Measurements from ENCODE around the gene KIF3B. TPM values are rescaled to one million over a fixed set of nuclear protein-coding genes. Genes with fewer than 3 reads are reported as not detected.

Gene KIF3B
- total RNA-seq, 1 experiment from 2014 or later = 24.3 TPM

DNA sequence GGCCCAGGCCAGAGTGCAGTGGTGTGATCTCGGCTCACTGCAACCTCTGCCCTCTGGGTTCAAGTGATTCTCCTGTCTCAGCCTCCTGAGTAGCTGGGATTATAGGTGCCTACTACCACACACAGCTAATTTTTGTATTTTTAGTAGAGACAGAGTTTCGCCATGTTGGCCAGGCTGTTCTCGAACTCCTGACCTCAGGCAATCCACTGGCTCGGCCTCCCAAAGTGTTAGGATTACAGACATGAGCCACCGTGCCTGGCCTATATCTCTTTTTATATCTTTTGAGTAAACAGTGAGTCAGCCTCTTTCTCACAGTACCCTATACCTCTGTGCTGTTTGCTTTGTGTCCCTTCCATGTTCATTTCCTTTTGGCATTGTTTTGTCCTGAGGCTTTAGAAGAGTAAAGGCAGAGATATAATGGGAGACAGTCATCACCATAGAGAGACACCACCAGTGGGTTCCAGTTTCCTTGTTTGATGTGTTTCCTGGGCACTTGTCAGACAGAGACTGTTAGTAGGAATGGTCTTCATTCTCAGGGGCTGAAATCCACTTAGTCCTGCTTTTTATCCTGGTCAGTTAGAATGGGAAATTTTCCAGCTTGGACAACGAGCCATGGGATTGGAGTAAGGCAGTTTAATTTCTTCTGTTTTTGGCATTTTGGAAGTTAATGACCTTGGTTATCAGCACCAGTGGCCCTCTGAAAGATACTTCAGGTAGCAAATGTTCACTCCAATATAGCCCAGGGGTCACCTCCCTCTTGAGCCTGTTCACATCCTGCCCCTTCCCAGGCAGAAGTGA, 48.5 kb downstream of the KIF3B start:
- ChIA-PET POLR2A (ENCODE audit: low non-redundant PET) (no interaction called here), CTCF (no interaction called here)
- Histone ChIP-seq H3K4me3 (ENCODE audit: low read depth, low read length, poor library complexity, severe bottlenecking) (no peak overlapping the region), H3K27ac (ENCODE audit: low read depth, low read length, poor library complexity, severe bottlenecking) (no peak overlapping the region), H3K4me1 (ENCODE audit: insufficient read depth, low read length, poor library complexity, severe bottlenecking) (no peaks in the 10 kb centered on the region), H3K9me3 (ENCODE audit: low read depth, low read length, poor library complexity, severe bottlenecking) (no peaks in the 10 kb centered on the region), H3K27me3 (replicated peaks; ENCODE audit: insufficient read depth, low read depth, low read length, poor library complexity) (no peaks in the 10 kb centered on the region), H3K36me3 (ENCODE audit: insufficient read depth, low read length, poor library complexity, severe bottlenecking) (peaks cover 4% of the 10 kb centered on the region)
- no peak for DNase-seq (ENCODE audit: low spot score)
- TF ChIP-seq, protein P1, sequence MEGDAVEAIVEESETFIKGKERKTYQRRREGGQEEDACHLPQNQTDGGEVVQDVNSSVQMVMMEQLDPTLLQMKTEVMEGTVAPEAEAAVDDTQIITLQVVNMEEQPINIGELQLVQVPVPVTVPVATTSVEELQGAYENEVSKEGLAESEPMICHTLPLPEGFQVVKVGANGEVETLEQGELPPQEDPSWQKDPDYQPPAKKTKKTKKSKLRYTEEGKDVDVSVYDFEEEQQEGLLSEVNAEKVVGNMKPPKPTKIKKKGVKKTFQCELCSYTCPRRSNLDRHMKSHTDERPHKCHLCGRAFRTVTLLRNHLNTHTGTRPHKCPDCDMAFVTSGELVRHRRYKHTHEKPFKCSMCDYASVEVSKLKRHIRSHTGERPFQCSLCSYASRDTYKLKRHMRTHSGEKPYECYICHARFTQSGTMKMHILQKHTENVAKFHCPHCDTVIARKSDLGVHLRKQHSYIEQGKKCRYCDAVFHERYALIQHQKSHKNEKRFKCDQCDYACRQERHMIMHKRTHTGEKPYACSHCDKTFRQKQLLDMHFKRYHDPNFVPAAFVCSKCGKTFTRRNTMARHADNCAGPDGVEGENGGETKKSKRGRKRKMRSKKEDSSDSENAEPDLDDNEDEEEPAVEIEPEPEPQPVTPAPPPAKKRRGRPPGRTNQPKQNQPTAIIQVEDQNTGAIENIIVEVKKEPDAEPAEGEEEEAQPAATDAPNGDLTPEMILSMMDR (conservative IDR thresholded peaks at IDR 0.05; ENCODE audit: low read depth, low read length) = no peak
- TF ChIP-seq EZH2 (IDR thresholded peaks at IDR 0.05; ENCODE audit: borderline replicate concordance, low read depth, low read length, poor library complexity, severe bottlenecking) = no peak
- intact Hi-C loops (cut with micrococcal nuclease; ENCODE audit: unreplicated experiment) = no loop called here
- no TSS peak for BruUV-seq (replicated peaks)

DNA sequence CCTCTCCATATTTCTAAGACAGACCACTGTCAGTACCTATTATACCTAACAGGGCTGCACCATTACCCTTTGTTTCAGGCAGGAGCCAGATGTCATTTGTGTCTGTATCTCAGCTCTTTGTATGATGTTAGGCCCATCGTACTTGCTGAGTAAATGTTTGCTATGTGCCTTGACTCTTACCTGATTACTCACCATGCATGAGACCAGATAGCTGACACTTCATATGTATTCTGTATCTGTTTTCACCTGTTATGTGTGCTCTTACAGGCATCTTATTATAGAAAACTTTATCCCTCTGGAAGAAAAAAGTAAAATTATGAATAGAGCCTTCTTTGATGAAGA, 49.0 kb downstream of the KIF3B start:
- intact Hi-C loops (cut with micrococcal nuclease; ENCODE audit: unreplicated experiment) = no loop called here
- no peak overlapping the region for H3K4me3 ChIP-seq (ENCODE audit: low read depth, low read length, poor library complexity, severe bottlenecking)
- H3K9me3 ChIP-seq (ENCODE audit: low read depth, low read length, poor library complexity, severe bottlenecking) = no peaks in the 10 kb centered on the region
- peaks cover 7% of the 10 kb centered on the region for H3K36me3 ChIP-seq (ENCODE audit: insufficient read depth, low read length, poor library complexity, severe bottlenecking)
- POLR2A ChIA-PET (ENCODE audit: low non-redundant PET) = no interaction called here
- CTCF ChIA-PET = no interaction called here
- no TSS peak for BruUV-seq (replicated peaks)
- TF ChIP-seq, protein P1 (conservative IDR thresholded peaks at IDR 0.05; ENCODE audit: low read depth, low read length) = no peak
- no peak for TF ChIP-seq EZH2 (IDR thresholded peaks at IDR 0.05; ENCODE audit: borderline replicate concordance, low read depth, low read length, poor library complexity, severe bottlenecking)
- no peak overlapping the region for H3K27ac ChIP-seq (ENCODE audit: low read depth, low read length, poor library complexity, severe bottlenecking)
- no peaks in the 10 kb centered on the region for H3K4me1 ChIP-seq (ENCODE audit: insufficient read depth, low read length, poor library complexity, severe bottlenecking)
- no peak for DNase-seq (ENCODE audit: low spot score)
- H3K27me3 ChIP-seq (replicated peaks; ENCODE audit: insufficient read depth, low read depth, low read length, poor library complexity) = no peaks in the 10 kb centered on the region

DNA sequence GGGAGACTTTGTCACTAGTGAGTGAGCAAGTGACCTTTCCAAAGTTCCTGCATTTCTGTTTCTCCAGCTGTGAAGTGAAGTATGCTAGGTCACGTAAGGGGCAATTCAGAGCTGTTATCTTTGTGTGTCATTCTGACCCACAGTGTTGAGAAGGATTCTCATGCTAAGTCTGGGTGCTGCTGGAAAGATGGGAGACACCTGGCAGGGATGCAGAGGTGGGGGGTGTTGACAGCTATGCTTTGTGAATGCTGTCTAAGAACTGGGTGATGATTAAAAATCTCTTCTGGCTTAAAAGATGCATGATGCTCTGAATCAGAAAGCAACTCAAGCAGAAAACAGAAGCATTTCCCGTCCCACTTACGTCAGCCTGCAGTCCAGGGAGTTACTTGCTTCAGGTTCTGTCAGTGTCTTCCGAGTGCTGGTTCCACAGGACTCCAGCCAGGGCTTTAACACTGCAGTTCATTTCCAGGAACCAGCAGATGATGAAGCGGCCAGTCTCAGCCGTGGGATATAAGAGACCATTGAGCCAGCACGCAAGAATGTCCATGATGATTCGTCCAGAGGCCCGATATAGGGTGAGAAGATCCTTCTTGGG, 49.7 kb downstream of the KIF3B start:
- no peaks in the 10 kb centered on the region for H3K27me3 ChIP-seq (replicated peaks; ENCODE audit: insufficient read depth, low read depth, low read length, poor library complexity)
- no peak overlapping the region for H3K27ac ChIP-seq (ENCODE audit: low read depth, low read length, poor library complexity, severe bottlenecking)
- ChIA-PET CTCF (no interaction called here), POLR2A (ENCODE audit: low non-redundant PET) (no interaction called here)
- H3K4me3 ChIP-seq (ENCODE audit: low read depth, low read length, poor library complexity, severe bottlenecking) = no peak overlapping the region
- no peaks in the 10 kb centered on the region for H3K9me3 ChIP-seq (ENCODE audit: low read depth, low read length, poor library complexity, severe bottlenecking)
- no TSS peak for BruUV-seq (replicated peaks)
- intact Hi-C loops (cut with micrococcal nuclease; ENCODE audit: unreplicated experiment) = no loop called here
- H3K4me1 ChIP-seq (ENCODE audit: insufficient read depth, low read length, poor library complexity, severe bottlenecking) = no peaks in the 10 kb centered on the region
- TF ChIP-seq EZH2 (IDR thresholded peaks at IDR 0.05; ENCODE audit: borderline replicate concordance, low read depth, low read length, poor library complexity, severe bottlenecking) = no peak
- TF ChIP-seq, protein P1 (conservative IDR thresholded peaks at IDR 0.05; ENCODE audit: low read depth, low read length) = no peak
- DNase-seq (ENCODE audit: low spot score) = no peak
- H3K36me3 ChIP-seq (ENCODE audit: insufficient read depth, low read length, poor library complexity, severe bottlenecking) = peaks cover 13% of the 10 kb centered on the region

Measured in A673 (cell line).